Heart left ventricle (tissue), 16 donors: ENCODE measurements around the gene PMM2. TPM values are rescaled to one million over a fixed set of nuclear protein-coding genes. Genes with fewer than 3 reads are reported as not detected.

ENCODE experiments used
- ATAC-seq, 4 donors: fragments of 200-7000 bp; cut with Tn5 transposase; one replicate each; pipeline ENCODE4 v1.9.1; 2020 to 2022; ENCODE audit warnings: moderate library complexity in 4 of 4, mild to moderate bottlenecking in 3 of 4, moderate number of reproducible peaks in 1 of 4
- DNase-seq, 5 donors: peaks; one replicate each; pipeline ENCODE4 v3.0.0-alpha.2; 2020
- H3K27ac ChIP-seq, 12 donors: fragments of 200-600 bp; sonication (generic) in 4 of 12; one replicate each; pipeline versions ENCODE4 v1.5.0 to v1.8.0; 2016 to 2022; ENCODE audit warnings: mild to moderate bottlenecking in 2 of 12
- H3K27me3 ChIP-seq, 9 donors: fragments of 200-600 bp; sonication (generic) in 2 of 9; one replicate each; pipeline versions ENCODE4 v1.5.1 to v1.8.0; 2016 to 2022; ENCODE audit warnings: mild to moderate bottlenecking in 3 of 9
- H3K36me3 ChIP-seq, 9 donors: fragments of 200-600 bp; sonication (generic) in 2 of 9; one replicate each; pipeline versions ENCODE4 v1.5.0 to v1.8.0; 2018 to 2022; ENCODE audit warnings: mild to moderate bottlenecking in 2 of 9
- H3K4me1 ChIP-seq, 12 donors: fragments of 200-600 bp; sonication (generic) in 4 of 12; one replicate each; pipeline versions ENCODE4 v1.5.0 to v1.8.0; 2016 to 2022; ENCODE audit warnings: mild to moderate bottlenecking in 3 of 12
- H3K4me3 ChIP-seq, 12 donors: fragments of 200-600 bp; sonication (generic) in 4 of 12; one replicate each; pipeline versions ENCODE4 v1.5.0 to v1.8.0; 2017 to 2022; ENCODE audit warnings: mild to moderate bottlenecking in 9 of 12, moderate library complexity in 4 of 12
- H3K9me3 ChIP-seq, 12 donors: fragments of 200-600 bp; sonication (generic) in 4 of 12; one replicate each; pipeline versions ENCODE4 v1.5.0 to v1.8.0; 2016 to 2022; ENCODE audit warnings: mild to moderate bottlenecking in 1 of 12
- POLR2A ChIP-seq, 2 donors: fragments of 450-650 bp; IDR thresholded peaks; one replicate each; pipeline ENCODE4 v1.6.1; 2017; ENCODE audit warnings: antibody characterized with exemption in 2 of 2, mild to moderate bottlenecking in 2 of 2, moderate library complexity in 2 of 2
- WGBS, 4 donors: extraction: QIAGEN DNeasy Blood & Tissue Kit in 2 of 4; methylation state at CpG; one replicate each; pipeline versions ENCODE4 v1.1.5 to v1.1.7; 2013 to 2018; 5-methylcytosine and 5-hydroxymethylcytosine counted together
- intact Hi-C, 10 donors: fragments of 100-400 bp; cut with DNase I; formaldehyde crosslinking; loops; one replicate each; pipeline versions ENCODE4 v1.11.1 to v1.14.2; 2022
- polyA plus RNA-seq, 2 donors: library from polyadenylated mRNA; stranded (reverse); fragments of 200-250 nt; gene quantifications; one replicate each; pipeline ENCODE4 v1.2.3, GENCODE V29; 2013
- total RNA-seq, 9 donors: library from RNA; depleted of rRNA in 2 of 9; stranded (reverse); fragments of >200 nt in 2 of 9; fragmentation: NEBNext Ultra II Directional in 3 of 9; extraction: Animal tissue kit (Norgen Biotek cat#: 25700) in 3 of 9; gene quantifications; one replicate each; pipeline versions ENCODE4 v1.1.0 to v1.2.4, GENCODE V29; 2016 to 2023
- TF ChIP-seq, protein P1 (sequence below), 12 donors: fragments of 200-600 bp; sonication (generic) in 4 of 12; IDR thresholded peaks; one replicate each; pipeline versions ENCODE4 v1.5.0 to v1.8.0; 2018 to 2022; ENCODE audit warnings: antibody characterized with exemption in 12 of 12, mild to moderate bottlenecking in 5 of 12
- donor health status: ischemic (EF 13 %, LVEDD 7.1; RV severe dilation, severe dysfunction).
- donor health status: healthy with polysubstance abuse.
- donor health status: DM: no; HTN: yes; CAD: no.
- donor health status: DM: no; HTN: no; CAD: no.
- donor health status: ischemic (EF 25% LVEDD 6.9; RV normal size, moderate dysfunction).
- donor health status: ischemic (EF 25% LVEDD 5.7; RV mildly dilated, moderate dysfunction).
- donor health status: healthy.
- donor health status: DM: yes; HTN: yes; CAD: no.
- donor health status: ischemic (EF 35%, LVEDD 5.7; RV mildly dilated, moderate dysfunction).
- donor health status: nonischemic (EF 11% LVEDD 7.7; RV severe dilation, severe dysfunction).
- donor health status: DM: yes; HTN: yes; CAD: no.
- donor health status: PGD.
- donor health status: ischemic (EF 29% LVEDD 5.4; RV normal size, mild dysfunction).
- donor health status: nonischemic (EF 23%, LVEDD 6.1; RV moderate dilation, normal function).

Gene PMM2
- total and polyA plus RNA-seq, 11 donors: 9.8 to 29.4 (median 13.4) TPM

DNA sequence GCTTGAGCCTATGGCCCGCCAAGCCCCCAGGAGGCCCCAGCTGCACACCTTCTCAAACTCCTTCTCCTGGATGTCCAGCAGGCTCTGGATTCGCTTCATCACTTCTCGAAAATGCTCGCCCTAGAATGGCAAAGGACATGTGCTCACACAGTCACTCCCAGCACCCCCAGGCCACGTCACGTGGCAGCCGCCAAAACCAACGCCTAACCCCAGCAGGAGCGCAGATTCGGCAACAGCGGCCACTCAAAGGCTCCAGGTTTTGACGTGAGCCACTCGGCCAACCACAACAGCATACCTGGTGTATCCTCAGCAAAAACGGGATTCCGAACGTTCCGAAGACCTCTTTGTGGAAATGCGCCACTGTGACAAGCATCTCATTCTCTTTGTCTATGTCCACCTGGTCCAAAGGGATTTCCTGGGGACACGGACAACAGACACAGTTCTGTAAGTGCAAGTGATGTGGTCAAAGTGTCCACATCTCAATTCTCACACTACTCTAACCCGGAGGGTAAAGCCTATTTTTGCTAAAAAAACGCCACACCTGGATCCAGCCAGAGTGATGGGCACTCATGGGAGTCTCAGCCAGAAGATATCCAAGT is 97.2 kb downstream of the PMM2 start:
- DNase-seq: no peak
- Histone ChIP-seq H3K4me3 (no peak overlapping the region), H3K9me3 (no peaks in the 10 kb centered on the region), H3K36me3 (peaks cover 5 to 100% (median 94%) of the 10 kb centered on the region in 9 donors), H3K27me3 (no peaks in the 10 kb centered on the region), H3K4me1 (peaks cover 0 to 9% (median 1%) of the 10 kb centered on the region in 12 donors), H3K27ac (no peak overlapping the region)
- intact Hi-C loops: no loop called here
- no peak for TF ChIP-seq POLR2A (IDR thresholded peaks at IDR 0.05)
- TF ChIP-seq, protein P1, sequence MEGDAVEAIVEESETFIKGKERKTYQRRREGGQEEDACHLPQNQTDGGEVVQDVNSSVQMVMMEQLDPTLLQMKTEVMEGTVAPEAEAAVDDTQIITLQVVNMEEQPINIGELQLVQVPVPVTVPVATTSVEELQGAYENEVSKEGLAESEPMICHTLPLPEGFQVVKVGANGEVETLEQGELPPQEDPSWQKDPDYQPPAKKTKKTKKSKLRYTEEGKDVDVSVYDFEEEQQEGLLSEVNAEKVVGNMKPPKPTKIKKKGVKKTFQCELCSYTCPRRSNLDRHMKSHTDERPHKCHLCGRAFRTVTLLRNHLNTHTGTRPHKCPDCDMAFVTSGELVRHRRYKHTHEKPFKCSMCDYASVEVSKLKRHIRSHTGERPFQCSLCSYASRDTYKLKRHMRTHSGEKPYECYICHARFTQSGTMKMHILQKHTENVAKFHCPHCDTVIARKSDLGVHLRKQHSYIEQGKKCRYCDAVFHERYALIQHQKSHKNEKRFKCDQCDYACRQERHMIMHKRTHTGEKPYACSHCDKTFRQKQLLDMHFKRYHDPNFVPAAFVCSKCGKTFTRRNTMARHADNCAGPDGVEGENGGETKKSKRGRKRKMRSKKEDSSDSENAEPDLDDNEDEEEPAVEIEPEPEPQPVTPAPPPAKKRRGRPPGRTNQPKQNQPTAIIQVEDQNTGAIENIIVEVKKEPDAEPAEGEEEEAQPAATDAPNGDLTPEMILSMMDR (IDR thresholded peaks at IDR 0.05): no peak
- WGBS, 4 donors: 93 to 95% (median 95%) methylated on average over 13 to 21 of the region's 21 CpGs
- no peak for ATAC-seq

DNA sequence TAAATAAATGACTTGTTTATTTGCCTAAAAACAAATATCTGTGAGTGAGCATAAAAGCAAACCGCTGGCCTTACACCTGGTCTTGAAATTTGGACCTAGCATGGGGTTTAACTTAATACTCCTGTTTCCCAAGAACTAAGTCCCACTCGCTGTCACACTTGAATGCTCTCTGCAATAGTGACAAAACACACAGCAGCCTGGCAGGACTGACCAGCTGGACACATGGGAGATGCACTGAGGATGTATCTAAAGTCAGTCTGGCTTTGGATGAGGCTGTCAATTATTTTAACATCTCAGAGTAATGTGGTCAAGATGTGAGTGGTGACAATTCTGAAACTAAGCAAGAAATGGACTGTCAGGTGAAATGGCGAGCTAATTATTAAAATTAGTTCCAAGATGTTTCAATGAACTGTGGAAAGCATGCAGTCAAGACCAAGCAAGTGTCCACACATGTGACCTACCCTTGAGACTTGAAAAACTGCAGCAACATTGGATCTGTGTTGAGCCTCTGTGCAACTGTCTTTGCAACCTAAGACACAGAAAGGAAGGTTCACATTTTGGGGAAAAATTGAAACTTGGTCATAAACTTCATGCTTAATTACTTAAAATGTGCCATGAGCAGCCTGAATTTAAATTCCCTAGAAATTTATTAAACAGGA is 101.2 kb downstream of the PMM2 start:
- WGBS, 4 donors: 90 to 98% (median 95%) methylated on average over 3 of the region's 3 CpGs
- DNase-seq (no peak), ATAC-seq (no peak)
- H3K27me3 ChIP-seq: no peaks in the 10 kb centered on the region
- no peak overlapping the region for H3K4me3 ChIP-seq
- peaks cover 8 to 100% (median 100%) of the 10 kb centered on the region in 9 donors for H3K36me3 ChIP-seq
- peaks cover 0 to 4% (median 0%) of the 10 kb centered on the region in 12 donors for H3K4me1 ChIP-seq
- intact Hi-C loops: loop anchor here in 1 of 10 donors (1.0 kb wide), 1 partner anchor 20 kb away; no protein-coding TSS in a partner anchor
- TF ChIP-seq, protein P1 (IDR thresholded peaks at IDR 0.05): no peak
- TF ChIP-seq POLR2A (IDR thresholded peaks at IDR 0.05): no peak
- H3K9me3 ChIP-seq: no peaks in the 10 kb centered on the region
- H3K27ac ChIP-seq: no peak overlapping the region

Other genes starting within 250 kb of the PMM2 start
- gene TMEM114, start 207.3 kb upstream of the PMM2 start, total RNA-seq: not detected
- gene TMEM114, start 207.3 kb upstream of the PMM2 start, polyA plus RNA-seq: not detected
- gene METTL22, start 176.1 kb upstream of the PMM2 start, total RNA-seq: 10 to 100 TPM; 15.3 to 80.3 (median 33.0) TPM
- gene METTL22, start 176.1 kb upstream of the PMM2 start, polyA plus RNA-seq: 10 to 100 TPM; 34.0 to 44.9 TPM
- gene ABAT, start 123.2 kb upstream of the PMM2 start, total RNA-seq: 10 to 100 TPM in 5 of 9 donors, 1 to 10 TPM in 4; 5.1 to 37.0 (median 12.8) TPM
- 10 to 100 TPM in 1 of 2 donors, 1 to 10 TPM in 1; 3.4 to 17.6 TPM for gene ABAT, start 123.2 kb upstream of the PMM2 start, polyA plus RNA-seq
- 10 to 100 TPM in 8 of 9 donors, 1 to 10 TPM in 1; 9.6 to 14.6 (median 12.4) TPM for gene TMEM186, start 200 bp upstream of the PMM2 start, total RNA-seq
- 10 to 100 TPM in 1 of 2 donors, 1 to 10 TPM in 1; 8.7 to 17.2 TPM for gene TMEM186, start 200 bp upstream of the PMM2 start, polyA plus RNA-seq
- 10 to 100 TPM; 20.0 to 62.4 (median 29.0) TPM for gene CARHSP1, start 71.2 kb downstream of the PMM2 start, total RNA-seq
- 10 to 100 TPM; 33.4 to 58.0 TPM for gene CARHSP1, start 71.2 kb downstream of the PMM2 start, polyA plus RNA-seq
- gene LITAFD, start 84.5 kb downstream of the PMM2 start, total RNA-seq: not detected
- not detected for gene LITAFD, start 84.5 kb downstream of the PMM2 start, polyA plus RNA-seq
- gene USP7, start 166.1 kb downstream of the PMM2 start, total RNA-seq: 10 to 100 TPM; 49.5 to 86.5 (median 68.1) TPM
- gene USP7, start 166.1 kb downstream of the PMM2 start, polyA plus RNA-seq: 10 to 100 TPM; 20.3 to 38.0 TPM